Breast epithelium (tissue), 4 donors: ENCODE measurements around the gene NSD2. TPM values are rescaled to one million over a fixed set of nuclear protein-coding genes. Genes with fewer than 3 reads are reported as not detected.

ENCODE experiments used
- DNase-seq, 2 donors: peaks; one replicate each; pipeline ENCODE4 v3.0.0-alpha.2; 2019; ENCODE audit warnings: low spot score in 2 of 2
- H3K27ac ChIP-seq, 2 donors: fragments of 200-600 bp; sonication (generic) in 1 of 2; one replicate each; pipeline ENCODE4 v1.5.1; 2016 to 2019; ENCODE audit warnings: mild to moderate bottlenecking in 1 of 2
- H3K27me3 ChIP-seq, 2 donors: fragments of 200-600 bp; sonication (generic) in 1 of 2; one replicate each; pipeline versions ENCODE4 v1.5.1 to v1.6.0; 2017 to 2019; ENCODE audit warnings: control low read depth in 1 of 2, mild to moderate bottlenecking in 1 of 2
- H3K36me3 ChIP-seq: fragments of 200-600 bp; one replicate; pipeline ENCODE4 v1.5.1; 2019
- H3K4me1 ChIP-seq, 2 donors: fragments of 200-600 bp; sonication (generic); one replicate each; pipeline ENCODE4 v1.5.1; 2016 to 2019; ENCODE audit warnings: control low read depth in 1 of 2
- H3K4me3 ChIP-seq, 3 donors: fragments of 200-600 bp; sonication (generic); 1 replicate in 2 of 3; 2 replicates in 1 of 3; pipeline ENCODE4 v1.5.1; 2016 to 2019; ENCODE audit warnings: mild to moderate bottlenecking in 3 of 3, moderate library complexity in 2 of 3
- H3K9me3 ChIP-seq, 2 donors: fragments of 200-600 bp; sonication (generic) in 1 of 2; one replicate each; pipeline ENCODE4 v1.5.1; 2016 to 2019; ENCODE audit warnings: control low read depth in 1 of 2
- POLR2A ChIP-seq: fragments of 450-650 bp; IDR thresholded peaks from one replicate; pipeline ENCODE4 v1.6.1; 2016; ENCODE audit warnings: antibody characterized with exemption, mild to moderate bottlenecking, moderate library complexity
- POLR2AphosphoS5 ChIP-seq, 3 donors: sonication (generic); formaldehyde crosslinking; IDR thresholded peaks; one replicate each; pipeline ENCODE4 v1.6.1; 2017; ENCODE audit warnings: antibody characterized with exemption in 3 of 3
- intact Hi-C: fragments of 100-400 bp; cut with DNase I; formaldehyde crosslinking; loops from one replicate; pipeline ENCODE4 v1.15.1; 2023; ENCODE audit warnings: low total_unique reads
- total RNA-seq, 3 donors: library from RNA; depleted of rRNA; stranded (reverse); fragments of >200 nt; gene quantifications; one replicate each; pipeline ENCODE4 v1.1.0, GENCODE V29; 2016
- TF ChIP-seq, protein P1 (sequence below), 3 donors: fragments of 450-650 bp; IDR thresholded peaks; one replicate each; pipeline ENCODE4 v1.5.1; 2016 to 2017; ENCODE audit warnings: antibody characterized with exemption in 3 of 3, mild to moderate bottlenecking in 3 of 3, moderate library complexity in 3 of 3

Gene NSD2
- total RNA-seq, 3 donors from 2014 or later: 24.6 to 36.7 (median 30.8) TPM

DNA sequence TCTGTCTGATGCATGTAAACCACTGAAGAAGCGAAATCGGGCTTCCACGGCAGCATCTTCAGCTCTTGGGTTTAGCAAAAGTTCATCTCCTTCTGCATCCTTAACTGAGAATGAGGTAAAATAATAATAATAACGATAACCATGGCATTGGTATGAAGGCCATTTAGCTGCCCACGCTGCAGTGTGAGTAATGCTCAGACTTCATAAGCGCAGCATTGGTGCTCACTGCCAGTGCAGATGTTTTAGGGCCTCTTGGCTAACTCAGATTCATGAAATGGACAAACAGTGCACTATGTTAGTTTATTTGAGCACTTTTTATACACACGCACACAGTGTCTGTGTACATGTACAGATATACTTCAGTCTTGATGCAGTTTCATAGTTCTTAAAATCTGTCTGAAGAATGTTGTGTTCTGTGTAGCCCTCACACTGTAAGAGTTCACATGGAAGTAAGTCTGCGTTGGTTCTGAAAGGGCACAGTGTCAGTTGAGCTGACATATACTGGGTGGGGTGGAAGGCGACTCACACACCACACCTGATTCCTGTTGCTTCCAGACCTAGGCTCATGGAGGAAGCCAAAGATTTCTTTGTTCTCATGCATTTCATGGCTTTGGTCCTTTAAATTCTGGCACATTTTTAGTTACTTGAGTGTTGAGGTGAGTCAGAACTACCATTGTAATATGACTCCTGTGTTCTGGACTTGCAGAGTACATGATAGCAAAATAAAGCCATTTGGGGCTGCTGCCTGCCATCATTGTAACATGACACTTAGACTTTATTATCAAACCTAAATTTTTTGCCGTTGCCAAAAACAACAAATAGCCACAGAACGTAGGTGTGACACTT, 68.7 kb downstream of the NSD2 start:
- TF ChIP-seq POLR2AphosphoS5 (IDR thresholded peaks at IDR 0.05): no peak
- no peak for TF ChIP-seq POLR2A
- TF ChIP-seq, protein P1, sequence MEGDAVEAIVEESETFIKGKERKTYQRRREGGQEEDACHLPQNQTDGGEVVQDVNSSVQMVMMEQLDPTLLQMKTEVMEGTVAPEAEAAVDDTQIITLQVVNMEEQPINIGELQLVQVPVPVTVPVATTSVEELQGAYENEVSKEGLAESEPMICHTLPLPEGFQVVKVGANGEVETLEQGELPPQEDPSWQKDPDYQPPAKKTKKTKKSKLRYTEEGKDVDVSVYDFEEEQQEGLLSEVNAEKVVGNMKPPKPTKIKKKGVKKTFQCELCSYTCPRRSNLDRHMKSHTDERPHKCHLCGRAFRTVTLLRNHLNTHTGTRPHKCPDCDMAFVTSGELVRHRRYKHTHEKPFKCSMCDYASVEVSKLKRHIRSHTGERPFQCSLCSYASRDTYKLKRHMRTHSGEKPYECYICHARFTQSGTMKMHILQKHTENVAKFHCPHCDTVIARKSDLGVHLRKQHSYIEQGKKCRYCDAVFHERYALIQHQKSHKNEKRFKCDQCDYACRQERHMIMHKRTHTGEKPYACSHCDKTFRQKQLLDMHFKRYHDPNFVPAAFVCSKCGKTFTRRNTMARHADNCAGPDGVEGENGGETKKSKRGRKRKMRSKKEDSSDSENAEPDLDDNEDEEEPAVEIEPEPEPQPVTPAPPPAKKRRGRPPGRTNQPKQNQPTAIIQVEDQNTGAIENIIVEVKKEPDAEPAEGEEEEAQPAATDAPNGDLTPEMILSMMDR (IDR thresholded peaks at IDR 0.05): no peak
- Histone ChIP-seq H3K27ac (no peak overlapping the region), H3K4me1 (no peaks in the 10 kb centered on the region), H3K36me3 (no peaks in the 10 kb centered on the region), H3K4me3 (no peak overlapping the region), H3K27me3 (no peaks in the 10 kb centered on the region), H3K9me3 (no peaks in the 10 kb centered on the region)
- DNase-seq: no peak
- intact Hi-C loops: no loop called here

DNA sequence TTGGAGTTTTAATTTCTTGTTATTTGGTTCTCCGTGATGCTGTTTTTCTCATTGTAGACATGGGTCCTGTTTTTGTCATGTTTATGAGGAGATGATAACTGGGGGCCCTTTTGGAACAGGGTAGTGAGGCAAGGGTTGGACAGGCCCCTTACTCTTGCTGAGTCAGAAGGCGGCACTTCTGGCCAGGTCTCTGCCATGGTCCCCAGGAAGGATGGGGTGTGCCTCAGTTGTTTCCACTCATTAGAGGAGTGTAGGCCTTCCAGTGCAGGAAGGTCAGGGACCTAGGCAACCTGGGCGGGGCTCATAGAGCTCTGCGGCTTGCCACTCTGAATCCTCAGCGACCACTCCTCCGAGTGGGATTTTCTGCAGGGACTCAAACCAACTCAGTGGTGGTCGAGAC, 69.4 kb downstream of the NSD2 start:
- H3K27me3 ChIP-seq: no peaks in the 10 kb centered on the region
- H3K9me3 ChIP-seq: no peaks in the 10 kb centered on the region
- no peaks in the 10 kb centered on the region for H3K36me3 ChIP-seq
- H3K4me1 ChIP-seq: no peaks in the 10 kb centered on the region
- TF ChIP-seq POLR2A: no peak
- H3K27ac ChIP-seq: no peak overlapping the region
- no peak for DNase-seq
- no peak overlapping the region for H3K4me3 ChIP-seq
- intact Hi-C loops: no loop called here

DNA sequence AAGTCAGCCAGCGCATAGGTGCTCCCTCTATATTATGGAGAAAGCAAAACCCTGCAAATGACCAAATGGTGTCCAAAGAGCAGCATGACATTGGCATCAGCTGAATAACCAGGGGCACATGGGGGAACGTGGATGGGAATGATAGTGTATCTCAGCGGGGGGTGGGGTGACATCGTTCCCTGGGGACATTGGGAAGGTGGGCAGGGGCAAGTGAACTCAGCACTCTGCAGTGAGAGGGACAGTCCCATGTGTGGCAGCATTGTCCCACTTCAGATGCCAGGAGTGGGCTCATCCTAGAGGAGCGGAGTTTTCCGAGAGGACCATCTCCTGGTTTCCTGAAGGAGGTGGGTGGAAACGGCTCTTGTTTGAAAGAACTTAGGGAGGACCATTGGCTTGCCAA, 72.7 kb downstream of the NSD2 start:
- H3K27ac ChIP-seq: no peak overlapping the region
- no peaks in the 10 kb centered on the region for H3K9me3 ChIP-seq
- H3K4me1 ChIP-seq: no peaks in the 10 kb centered on the region
- DNase-seq: no peak
- H3K36me3 ChIP-seq: no peaks in the 10 kb centered on the region
- TF ChIP-seq, protein P1 (IDR thresholded peaks at IDR 0.05): no peak
- TF ChIP-seq POLR2AphosphoS5 (IDR thresholded peaks at IDR 0.05) (no peak), POLR2A (no peak)
- H3K27me3 ChIP-seq: no peaks in the 10 kb centered on the region
- intact Hi-C loops: no loop called here
- H3K4me3 ChIP-seq: no peak overlapping the region

DNA sequence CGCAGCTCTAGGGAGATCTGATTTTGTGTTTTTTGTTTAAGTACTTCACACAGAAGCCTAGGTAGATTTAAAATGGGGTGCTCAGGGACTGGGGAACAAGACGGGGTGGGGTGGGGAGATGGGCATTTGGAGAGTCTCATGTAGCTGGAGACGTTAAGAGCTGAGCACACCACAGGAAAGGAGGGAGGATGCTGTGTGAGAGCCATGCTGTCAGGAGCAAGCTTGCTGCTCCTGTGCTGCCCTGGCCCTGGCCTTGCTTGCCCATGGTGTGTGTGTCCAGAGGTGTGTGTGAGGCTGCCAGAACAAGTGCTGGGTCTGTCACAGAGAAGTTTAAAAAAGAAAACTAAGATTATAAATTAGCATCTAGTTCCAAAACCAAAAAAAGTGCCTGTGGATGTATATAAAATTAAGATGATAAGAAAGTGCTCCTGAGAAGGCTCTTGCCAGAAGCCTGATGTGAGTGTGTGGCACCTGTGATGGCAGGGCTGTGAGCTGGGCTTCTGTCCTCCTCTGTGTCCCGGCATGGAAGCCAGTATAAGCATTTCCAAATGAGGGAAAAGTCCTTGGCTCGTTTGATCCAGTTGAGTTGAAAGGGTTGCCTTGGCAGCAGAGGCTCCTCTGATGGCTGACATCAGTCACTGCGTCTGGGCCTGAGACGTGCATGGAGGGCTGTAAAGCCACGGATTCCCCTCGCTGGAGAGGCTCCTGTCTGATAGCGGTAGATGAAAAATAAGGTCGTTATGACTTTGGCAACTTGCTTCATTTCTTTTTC, 74.1 kb downstream of the NSD2 start:
- no peak for DNase-seq
- Histone ChIP-seq H3K27me3 (no peaks in the 10 kb centered on the region), H3K27ac (no peak overlapping the region), H3K4me3 (no peak overlapping the region), H3K9me3 (no peaks in the 10 kb centered on the region), H3K36me3 (no peaks in the 10 kb centered on the region), H3K4me1 (no peaks in the 10 kb centered on the region)
- intact Hi-C loops: no loop called here
- TF ChIP-seq POLR2AphosphoS5 (IDR thresholded peaks at IDR 0.05): no peak
- TF ChIP-seq, protein P1 (IDR thresholded peaks at IDR 0.05): no peak

DNA sequence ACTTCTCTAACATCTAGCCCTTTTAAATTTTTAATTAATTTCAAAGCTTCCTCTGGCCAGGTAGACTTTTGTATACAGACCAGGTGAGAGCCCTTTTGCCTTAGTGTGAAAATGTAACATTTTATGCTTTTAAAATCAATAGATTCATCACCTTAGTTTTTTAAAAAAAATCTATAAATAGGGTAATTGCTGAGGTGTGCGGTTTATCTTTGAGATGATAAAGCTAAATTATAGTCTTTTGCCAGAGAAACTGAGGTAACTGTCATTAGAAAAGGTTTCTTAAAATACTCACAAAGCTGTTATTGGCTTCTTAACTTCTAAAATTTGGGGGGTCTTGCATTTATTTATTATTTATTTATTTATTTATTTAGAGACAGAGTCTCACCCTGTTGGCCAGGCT, 74.7 kb downstream of the NSD2 start:
- H3K27me3 ChIP-seq: no peaks in the 10 kb centered on the region
- H3K36me3 ChIP-seq: no peaks in the 10 kb centered on the region
- H3K27ac ChIP-seq: no peak overlapping the region
- H3K4me1 ChIP-seq: no peaks in the 10 kb centered on the region
- intact Hi-C loops: no loop called here
- H3K9me3 ChIP-seq: no peaks in the 10 kb centered on the region
- no peak overlapping the region for H3K4me3 ChIP-seq
- DNase-seq: no peak
- TF ChIP-seq, protein P1 (IDR thresholded peaks at IDR 0.05): no peak
- no peak for TF ChIP-seq POLR2A
- TF ChIP-seq POLR2AphosphoS5 (IDR thresholded peaks at IDR 0.05): no peak
